MM.1S (cell line): ENCODE data around the gene GAREM1.
"Not testable (repeated sequence)": the region's sequence is repeated elsewhere in the genome, so short reads cannot be mapped to it uniquely, and the experiment has no call there.

Experiments used
- DNase-seq: peaks from one replicate; pipeline ENCODE4 v3.0.0-alpha.2; 2015
- H2AFZ ChIP-seq: fragments of 300-600 bp; sonication (generic); 2 replicates; pipeline ENCODE4 v1.6.0; 2016; ENCODE audit warnings: antibody characterized with exemption, low read length
- H3F3A ChIP-seq: fragments of 300-600 bp; sonication (generic); 2 replicates; pipeline ENCODE4 v1.6.1; 2016; ENCODE audit warnings: mild to moderate bottlenecking, antibody characterized with exemption, low read length, moderate library complexity, mixed read lengths; ENCODE audit not compliant: insufficient read depth
- H3K27ac ChIP-seq: fragments of 300-600 bp; sonication (generic); 2 replicates; pipeline ENCODE4 v1.5.1; 2016; ENCODE audit warnings: mild to moderate bottlenecking, low read length
- H3K27me3 ChIP-seq: fragments of 300-600 bp; sonication (generic); replicated peaks from 2 replicates; pipeline ENCODE4 v1.6.0; 2016; ENCODE audit warnings: low read length; ENCODE audit not compliant: insufficient read depth
- H3K36me3 ChIP-seq: fragments of 300-600 bp; sonication (generic); replicated peaks from 2 replicates; pipeline ENCODE4 v1.6.1; 2016; ENCODE audit warnings: mild to moderate bottlenecking, low read length, mixed read lengths; ENCODE audit not compliant: insufficient read depth
- H3K4me1 ChIP-seq: fragments of 300-600 bp; sonication (generic); 2 replicates; pipeline ENCODE4 v1.6.1; 2016; ENCODE audit warnings: low read length, mixed read lengths
- H3K4me2 ChIP-seq: fragments of 300-600 bp; sonication (generic); 2 replicates; pipeline ENCODE4 v1.6.0; 2016; ENCODE audit warnings: low read depth, low read length
- H3K4me3 ChIP-seq: fragments of 300-600 bp; sonication (generic); 2 replicates; pipeline ENCODE4 v1.5.1; 2016; ENCODE audit warnings: low read length, mixed read lengths
- H3K79me2 ChIP-seq: fragments of 300-600 bp; sonication (generic); 2 replicates; pipeline ENCODE4 v1.6.1; 2016; ENCODE audit warnings: mixed run types, low read length, mixed read lengths
- H3K9ac ChIP-seq: fragments of 300-600 bp; sonication (generic); 2 replicates; pipeline ENCODE4 v1.6.1; 2016; ENCODE audit warnings: low read length, mixed read lengths
- H3K9me2 ChIP-seq: fragments of 300-600 bp; sonication (generic); replicated peaks from 2 replicates; pipeline ENCODE4 v1.6.1; 2016; ENCODE audit warnings: mild to moderate bottlenecking, low read length, mixed read lengths; ENCODE audit not compliant: insufficient read depth
- H3K9me3 ChIP-seq: fragments of 300-600 bp; sonication (generic); replicated peaks from 2 replicates; pipeline ENCODE4 v1.6.1; 2016; ENCODE audit warnings: mild to moderate bottlenecking, low read length, mixed read lengths; ENCODE audit not compliant: insufficient read depth
- H4K20me1 ChIP-seq: fragments of 300-600 bp; sonication (generic); 2 replicates; pipeline ENCODE4 v1.6.1; 2016; ENCODE audit warnings: mild to moderate bottlenecking, low read length, moderate library complexity, mixed read lengths; ENCODE audit not compliant: insufficient read depth
- CTCF ChIP-seq: fragments of 300-600 bp; sonication (generic); IDR thresholded peaks from 2 replicates; pipeline ENCODE4 v1.5.1; 2016; ENCODE audit warnings: antibody characterized with exemption, low read length, mixed read lengths
- EZH2 ChIP-seq: fragments of 300-600 bp; sonication (generic); optimal IDR thresholded peaks from 2 replicates; pipeline ENCODE3; 2017; ENCODE audit warnings: low read depth, mild to moderate bottlenecking, antibody characterized with exemption, low read length, mixed read lengths
- EZH2phosphoT487 ChIP-seq: fragments of 300-600 bp; sonication (generic); IDR thresholded peaks from 2 replicates; pipeline ENCODE4 v1.6.1; 2018; ENCODE audit warnings: antibody characterized with exemption, low read length

The GAREM1 gene

GRCh38 chr18:32293107-32293506, 177.6 kb downstream of the GAREM1 start:
- Histone ChIP-seq H3K4me2 (no peak overlapping the region), H3K4me3 (no peak overlapping the region), H3K36me3 (no peaks in the 10 kb centered on the region), H3F3A (no peaks in the 10 kb centered on the region), H4K20me1 (no peaks in the 10 kb centered on the region), H3K9ac (no peak overlapping the region), H3K9me3 (no peaks in the 10 kb centered on the region), H3K79me2 (no peaks in the 10 kb centered on the region), H3K9me2 (no peaks in the 10 kb centered on the region), H3K27ac (no peak overlapping the region), H2AFZ (no peak overlapping the region), H3K27me3 (no peaks in the 10 kb centered on the region), H3K4me1 (no peaks in the 10 kb centered on the region)
- no peak for DNase-seq
- TF ChIP-seq CTCF (no peak), EZH2 (no peak), EZH2phosphoT487 (no peak)

- not testable (repeated sequence) for H3K4me3 ChIP-seq, H3K27me3 ChIP-seq, DNase-seq, H3K9ac ChIP-seq, H3K36me3 ChIP-seq, H3K4me2 ChIP-seq, H3K79me2 ChIP-seq, H3K9me2 ChIP-seq, H3F3A ChIP-seq, H3K9me3 ChIP-seq, H2AFZ ChIP-seq, H4K20me1 ChIP-seq, H3K27ac ChIP-seq, H3K4me1 ChIP-seq
These were observed 179.1 kb downstream of the GAREM1 start for GRCh38 chr18:32291623-32292022.

DNA sequence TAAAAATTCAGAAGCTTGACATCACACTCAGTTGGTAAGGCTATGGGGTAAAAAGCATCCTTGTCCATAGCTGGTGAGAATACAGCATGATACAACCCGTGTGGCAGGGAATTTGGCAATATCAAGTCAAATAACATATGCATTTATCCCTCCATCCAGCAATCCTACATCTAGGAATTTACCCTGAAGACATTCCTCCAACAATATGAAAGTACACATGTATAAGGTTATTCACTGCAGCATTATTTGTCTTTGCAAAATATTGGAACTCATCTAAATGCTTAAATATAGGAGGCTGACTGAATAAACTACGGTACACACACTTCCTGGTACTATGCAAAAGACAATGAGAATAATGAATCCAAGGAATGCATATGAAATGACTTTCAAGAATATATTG, 179.9 kb downstream of the GAREM1 start:
- Histone ChIP-seq H3K27me3 (no peaks in the 10 kb centered on the region), H3K4me2 (no peak overlapping the region), H2AFZ (no peak overlapping the region), H3K27ac (no peak overlapping the region), H3K4me1 (no peaks in the 10 kb centered on the region), H3K79me2 (no peaks in the 10 kb centered on the region), H3K9me2 (no peaks in the 10 kb centered on the region), H3F3A (no peaks in the 10 kb centered on the region), H3K9ac (no peak overlapping the region), H3K36me3 (no peaks in the 10 kb centered on the region), H3K9me3 (no peaks in the 10 kb centered on the region), H4K20me1 (no peaks in the 10 kb centered on the region), H3K4me3 (no peak overlapping the region)
- TF ChIP-seq EZH2 = no peak
- TF ChIP-seq CTCF = no peak
- TF ChIP-seq EZH2phosphoT487 = no peak
- DNase-seq = no peak

GRCh38 chr18:32289483-32290075, 181.1 kb downstream of the GAREM1 start:
- H3K27ac ChIP-seq = no peak overlapping the region
- DNase-seq = peak; percentile 70
- H3K4me3 ChIP-seq = no peak overlapping the region

More at GRCh38 chr18:32289483-32290075, 181.1 kb downstream of the GAREM1 start:
- H3K27me3 ChIP-seq = no peaks in the 10 kb centered on the region
- no peaks in the 10 kb centered on the region for H3K79me2 ChIP-seq
- no peaks in the 10 kb centered on the region for H3K9me2 ChIP-seq
- H3K36me3 ChIP-seq = no peaks in the 10 kb centered on the region
- no peaks in the 10 kb centered on the region for H3K9me3 ChIP-seq
- H3F3A ChIP-seq = no peaks in the 10 kb centered on the region
- H2AFZ ChIP-seq = no peak overlapping the region
- no peaks in the 10 kb centered on the region for H3K4me1 ChIP-seq
- TF ChIP-seq EZH2phosphoT487 = no peak
- TF ChIP-seq CTCF = peak; percentile 79
- no peak overlapping the region for H3K9ac ChIP-seq
- no peak overlapping the region for H3K4me2 ChIP-seq
- no peaks in the 10 kb centered on the region for H4K20me1 ChIP-seq
